Brain pericyte (primary cell): ENCODE measurements around the gene THRB.

ENCODE experiments used
- DNase-seq: peaks from one replicate; pipeline ENCODE4 v3.0.0-alpha.2; 2012; ENCODE audit warnings: low read depth, low spot score

Gene THRB

GRCh38 chr3:24149032-24149431, 345.6 kb downstream of the THRB start:
- DNase-seq = no peak

- no peak for DNase-seq
Observed at GRCh38 chr3:24145981-24146822, 348.4 kb downstream of the THRB start.

GRCh38 chr3:24145481-24145880, 349.2 kb downstream of the THRB start:
- DNase-seq = no peak

- no peak for DNase-seq
Observed at GRCh38 chr3:24142127-24142526, 352.5 kb downstream of the THRB start.

- DNase-seq = no peak
Observed at GRCh38 chr3:24141548-24141947, 353.1 kb downstream of the THRB start.

GRCh38 chr3:24139463-24140412, 354.9 kb downstream of the THRB start:
- DNase-seq = no peak

GRCh38 chr3:24138876-24139256, 355.8 kb downstream of the THRB start:
- no peak for DNase-seq

- no peak for DNase-seq
Observed at GRCh38 chr3:24137958-24138875, 356.4 kb downstream of the THRB start.

GRCh38 chr3:24137334-24137733, 357.3 kb downstream of the THRB start:
- DNase-seq = no peak

- DNase-seq = no peak
Observed at GRCh38 chr3:24136624-24137310, 357.9 kb downstream of the THRB start.

GRCh38 chr3:24135280-24135679, 359.4 kb downstream of the THRB start:
- DNase-seq = no peak

GRCh38 chr3:24133942-24134341, 360.7 kb downstream of the THRB start:
- DNase-seq = no peak

GRCh38 chr3:24133436-24133835, 361.2 kb downstream of the THRB start:
- DNase-seq = no peak

GRCh38 chr3:24129549-24129948, 365.1 kb downstream of the THRB start:
- no peak for DNase-seq

- DNase-seq = no peak
Observed at GRCh38 chr3:24128199-24129005, 366.2 kb downstream of the THRB start.

- DNase-seq = no peak
Observed at GRCh38 chr3:24123596-24123995, 371.1 kb downstream of the THRB start.

GRCh38 chr3:24120434-24120833, 374.2 kb downstream of the THRB start:
- no peak for DNase-seq

- DNase-seq = peak; percentile 41
Observed at GRCh38 chr3:24119321-24119751, 375.3 kb downstream of the THRB start.

- DNase-seq = no peak
Observed at GRCh38 chr3:24117508-24117907, 377.1 kb downstream of the THRB start.

GRCh38 chr3:24111711-24112110, 382.9 kb downstream of the THRB start:
- DNase-seq = no peak
